GM18907 (cell line): ENCODE results near the gene PAFAH2.
"Not testable (repeated sequence)": the region's sequence is repeated elsewhere in the genome, so short reads cannot be mapped to it uniquely, and the experiment has no call there.

Experiments used
- ATAC-seq: cut with Tn5 transposase; IDR thresholded peaks from one replicate; pipeline ENCODE4 v1.9.1; 2021; ENCODE audit warnings: mild to moderate bottlenecking, moderate library complexity; ENCODE audit not compliant: unreplicated experiment

Gene PAFAH2

GRCh38 chr1:25943511-25943910 lies 54.4 kb downstream of the PAFAH2 start:
- not testable (repeated sequence) for ATAC-seq

GRCh38 chr1:25936947-25937346 lies 60.9 kb downstream of the PAFAH2 start:
- no peak for ATAC-seq

- ATAC-seq: no peak
Observed at GRCh38 chr1:25933479-25934365, 64.1 kb downstream of the PAFAH2 start.

- not testable (repeated sequence) for ATAC-seq
Observed at GRCh38 chr1:25932811-25933400, 65.0 kb downstream of the PAFAH2 start.

GRCh38 chr1:25932321-25932720 lies 65.5 kb downstream of the PAFAH2 start:
- ATAC-seq: no peak

- ATAC-seq: no peak
Observed at GRCh38 chr1:25929016-25929415, 68.8 kb downstream of the PAFAH2 start.

GRCh38 chr1:25927521-25928265 lies 70.2 kb downstream of the PAFAH2 start:
- ATAC-seq: no peak

- no peak for ATAC-seq
Observed at GRCh38 chr1:25926731-25927496, 70.9 kb downstream of the PAFAH2 start.

- no peak for ATAC-seq
Observed at GRCh38 chr1:25924454-25924853, 73.4 kb downstream of the PAFAH2 start.

- no peak for ATAC-seq
Observed at GRCh38 chr1:25922971-25923552, 74.8 kb downstream of the PAFAH2 start.

GRCh38 chr1:25922056-25922970 lies 75.5 kb downstream of the PAFAH2 start:
- no peak for ATAC-seq

GRCh38 chr1:25918615-25919014 lies 79.2 kb downstream of the PAFAH2 start:
- no peak for ATAC-seq

- no peak for ATAC-seq
Observed at GRCh38 chr1:25917996-25918395, 79.9 kb downstream of the PAFAH2 start.

GRCh38 chr1:25916460-25916859 lies 81.4 kb downstream of the PAFAH2 start:
- no peak for ATAC-seq

GRCh38 chr1:25914074-25914995 lies 83.5 kb downstream of the PAFAH2 start:
- no peak for ATAC-seq

- no peak for ATAC-seq
Observed at GRCh38 chr1:25913206-25913605, 84.7 kb downstream of the PAFAH2 start.

- ATAC-seq: no peak
Observed at GRCh38 chr1:25912076-25912831, 85.6 kb downstream of the PAFAH2 start.

GRCh38 chr1:25911162-25911561 lies 86.7 kb downstream of the PAFAH2 start:
- no peak for ATAC-seq
